ENCODE results near the gene MOSMO. TPM values are rescaled to one million over a fixed set of nuclear protein-coding genes. Genes with fewer than 3 reads are reported as not detected.

MOSMO gene
- polyA plus RNA-seq, 1 experiment = 7.3 TPM

DNA sequence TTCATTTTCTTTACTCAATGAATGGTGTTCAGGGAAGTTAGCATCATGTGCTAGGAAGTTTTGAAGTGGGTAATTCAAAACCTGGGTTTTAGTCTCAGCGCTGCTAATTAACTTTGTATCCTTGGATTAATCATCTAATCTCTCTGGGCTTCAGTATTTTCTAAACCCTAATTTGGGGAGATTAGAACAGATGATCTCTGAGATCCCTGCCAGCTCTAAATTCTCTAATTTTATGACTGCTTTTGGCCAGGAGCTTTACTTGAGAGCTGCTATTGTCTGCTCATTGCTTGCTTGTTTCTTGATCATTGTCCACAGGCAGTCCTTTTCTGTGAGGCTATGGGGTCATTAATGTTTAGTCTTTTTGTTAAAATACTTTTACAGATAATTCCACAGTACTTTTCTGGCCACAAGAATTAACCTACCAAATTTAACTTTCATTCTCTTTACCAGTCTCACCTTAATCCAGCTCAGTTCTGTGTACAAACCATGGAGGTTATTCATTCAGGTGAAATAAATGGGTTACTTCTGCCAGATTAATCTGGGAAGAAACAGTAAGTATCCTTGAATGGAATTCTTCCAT lies 56.1 kb downstream of the MOSMO start:
- H3K27me3 ChIP-seq (ENCODE audit: control insufficient read depth, insufficient read depth, low read length) = no peaks in the 10 kb centered on the region
- POLR2A ChIA-PET = no interaction called here
- no peak overlapping the region for H3K4me3 ChIP-seq (ENCODE audit: low read depth, low read length)
- TF ChIP-seq, protein P1, sequence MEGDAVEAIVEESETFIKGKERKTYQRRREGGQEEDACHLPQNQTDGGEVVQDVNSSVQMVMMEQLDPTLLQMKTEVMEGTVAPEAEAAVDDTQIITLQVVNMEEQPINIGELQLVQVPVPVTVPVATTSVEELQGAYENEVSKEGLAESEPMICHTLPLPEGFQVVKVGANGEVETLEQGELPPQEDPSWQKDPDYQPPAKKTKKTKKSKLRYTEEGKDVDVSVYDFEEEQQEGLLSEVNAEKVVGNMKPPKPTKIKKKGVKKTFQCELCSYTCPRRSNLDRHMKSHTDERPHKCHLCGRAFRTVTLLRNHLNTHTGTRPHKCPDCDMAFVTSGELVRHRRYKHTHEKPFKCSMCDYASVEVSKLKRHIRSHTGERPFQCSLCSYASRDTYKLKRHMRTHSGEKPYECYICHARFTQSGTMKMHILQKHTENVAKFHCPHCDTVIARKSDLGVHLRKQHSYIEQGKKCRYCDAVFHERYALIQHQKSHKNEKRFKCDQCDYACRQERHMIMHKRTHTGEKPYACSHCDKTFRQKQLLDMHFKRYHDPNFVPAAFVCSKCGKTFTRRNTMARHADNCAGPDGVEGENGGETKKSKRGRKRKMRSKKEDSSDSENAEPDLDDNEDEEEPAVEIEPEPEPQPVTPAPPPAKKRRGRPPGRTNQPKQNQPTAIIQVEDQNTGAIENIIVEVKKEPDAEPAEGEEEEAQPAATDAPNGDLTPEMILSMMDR (IDR thresholded peaks at IDR 0.05; ENCODE audit: insufficient read depth, low read depth, low read length) = no peak
- CTCF ChIA-PET = interaction anchor here (6.0 kb wide), 1 partner anchor 14 kb away, joined by 30 read pairs; no protein-coding TSS in a partner anchor
- H3K36me3 ChIP-seq (ENCODE audit: control insufficient read depth, insufficient read depth, low read length) = no peaks in the 10 kb centered on the region
- no peak for DNase-seq (ENCODE audit: low read depth)

DNA sequence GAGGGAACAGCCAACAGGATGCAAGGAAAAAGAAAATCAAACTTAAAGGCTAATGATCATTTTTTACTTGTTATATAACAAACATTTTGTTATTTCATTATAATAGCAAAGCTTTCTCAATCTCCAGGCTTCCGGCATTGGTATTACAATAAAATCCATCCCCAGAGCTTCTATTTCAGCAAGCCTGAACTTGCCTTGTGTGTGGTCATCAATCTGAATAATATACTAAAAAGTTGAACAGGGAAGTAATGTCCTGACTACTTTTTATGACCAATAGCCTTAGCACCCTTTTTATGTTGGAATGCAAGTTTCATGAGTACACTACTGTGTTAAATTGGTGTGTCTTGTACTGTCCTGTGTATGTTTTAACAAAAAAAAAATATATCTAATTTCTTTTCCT lies 57.3 kb downstream of the MOSMO start:
- Histone ChIP-seq H3K36me3 (ENCODE audit: control insufficient read depth, insufficient read depth, low read length) (no peaks in the 10 kb centered on the region), H3K27me3 (ENCODE audit: control insufficient read depth, insufficient read depth, low read length) (no peaks in the 10 kb centered on the region), H3K4me3 (ENCODE audit: low read depth, low read length) (no peak overlapping the region)
- DNase-seq (ENCODE audit: low read depth) = no peak
- TF ChIP-seq, protein P1 (IDR thresholded peaks at IDR 0.05; ENCODE audit: insufficient read depth, low read depth, low read length) = no peak
- POLR2A ChIA-PET = no interaction called here
- CTCF ChIA-PET = interaction anchor here (1.1 to 6.0 kb wide), 2 partner anchors 13 to 64 kb away, joined by 4 to 30 read pairs; no protein-coding TSS in a partner anchor

DNA sequence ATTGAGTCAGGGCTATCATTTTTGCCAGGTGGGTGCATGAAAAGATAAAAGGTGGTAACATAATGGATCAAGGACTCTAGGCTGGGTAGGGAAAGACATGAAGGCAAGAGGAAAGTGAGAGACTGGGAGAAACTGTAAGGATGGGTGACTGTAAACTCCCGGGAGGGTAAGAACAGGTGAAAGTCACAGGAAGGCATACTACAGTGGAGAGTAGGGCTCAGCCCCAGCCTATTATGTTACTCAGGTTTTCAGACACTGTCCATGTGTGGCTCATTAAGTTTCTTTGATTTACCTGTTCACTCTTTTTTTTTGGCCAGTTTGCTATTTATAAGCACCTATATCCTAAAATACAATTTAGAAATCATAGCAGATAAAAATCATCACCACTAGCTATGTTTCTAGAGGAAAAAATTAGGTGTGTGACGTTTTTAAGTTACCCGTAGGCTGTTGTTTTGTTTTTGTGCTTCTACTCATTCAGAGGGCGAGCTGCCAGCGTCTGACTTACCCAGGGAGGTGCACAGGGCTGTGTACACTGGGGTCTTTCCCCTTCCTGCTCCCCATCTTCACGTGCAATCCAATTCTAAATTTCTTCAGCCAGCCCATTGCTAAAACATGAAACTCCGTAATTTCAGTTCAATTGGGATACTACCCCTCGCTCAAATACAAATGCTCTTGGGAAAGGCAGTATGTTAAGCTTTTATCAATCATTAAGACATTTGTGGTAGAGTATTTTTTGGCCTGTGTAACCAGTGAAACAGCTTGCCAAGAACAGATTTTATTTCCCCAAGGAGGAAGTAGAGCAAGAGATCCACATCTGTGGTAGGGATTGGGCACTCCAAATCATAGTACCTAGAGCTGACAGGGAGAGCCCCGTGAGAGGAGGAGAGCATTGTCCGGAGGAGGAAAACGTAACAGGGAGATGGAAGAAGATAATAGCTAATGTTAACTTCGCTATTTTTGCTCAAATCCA lies 62.7 kb downstream of the MOSMO start:
- POLR2A ChIA-PET = no interaction called here
- TF ChIP-seq, protein P1 (IDR thresholded peaks at IDR 0.05; ENCODE audit: insufficient read depth, low read depth, low read length) = no peak

DNA sequence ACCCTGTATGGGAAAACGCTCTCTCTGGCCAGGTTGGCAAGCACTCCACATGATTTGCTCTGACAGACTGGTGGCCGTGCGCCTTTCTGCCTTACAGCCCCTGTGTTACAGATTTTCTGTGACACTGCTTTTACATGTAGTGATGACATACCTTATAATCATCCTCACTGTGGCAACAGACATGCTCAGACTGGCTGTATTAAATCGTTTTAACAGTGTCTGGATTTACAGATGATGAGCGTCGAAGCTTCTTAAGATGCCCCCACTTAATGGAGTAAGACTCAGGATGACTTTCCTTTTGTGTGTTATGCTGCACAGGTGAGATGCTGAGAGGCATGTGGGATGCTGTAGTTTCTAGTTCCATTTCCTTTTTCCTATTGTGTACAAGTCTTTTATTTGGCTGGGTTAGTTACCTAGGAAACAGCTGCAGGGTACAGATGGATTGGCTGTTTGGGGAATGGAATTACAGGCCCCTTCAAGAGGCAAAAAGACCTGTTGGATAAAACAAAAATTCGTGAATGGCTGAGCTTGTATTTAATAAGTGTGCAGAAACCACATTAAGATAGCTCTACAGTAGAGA lies 63.5 kb downstream of the MOSMO start:
- H3K27me3 ChIP-seq (ENCODE audit: control insufficient read depth, insufficient read depth, low read length) = no peaks in the 10 kb centered on the region
- ChIA-PET CTCF (interaction anchor here (0.7 to 1.8 kb wide), 6 partner anchors 42 to 81 kb away, joined by 3 to 10 read pairs (median 4); no protein-coding TSS in a partner anchor), POLR2A (interaction anchor here (0.6 kb wide), 1 partner anchor 53 kb away, joined by 3 read pairs; no protein-coding TSS in a partner anchor)
- TF ChIP-seq, protein P1 (IDR thresholded peaks at IDR 0.05; ENCODE audit: insufficient read depth, low read depth, low read length) = no peak
- H3K36me3 ChIP-seq (ENCODE audit: control insufficient read depth, insufficient read depth, low read length) = no peaks in the 10 kb centered on the region
- no peak for DNase-seq (ENCODE audit: low read depth)
- no peak overlapping the region for H3K4me3 ChIP-seq (ENCODE audit: low read depth, low read length)

More for the DNA sequence above, 62.7 kb downstream of the MOSMO start:
- no peak for DNase-seq (ENCODE audit: low read depth)
- no peaks in the 10 kb centered on the region for H3K27me3 ChIP-seq (ENCODE audit: control insufficient read depth, insufficient read depth, low read length)
- CTCF ChIA-PET = interaction anchor here (0.6 to 1.1 kb wide), 3 partner anchors 41 to 70 kb away, joined by 3 to 5 read pairs (median 5); no protein-coding TSS in a partner anchor
- no peaks in the 10 kb centered on the region for H3K36me3 ChIP-seq (ENCODE audit: control insufficient read depth, insufficient read depth, low read length)
- no peak overlapping the region for H3K4me3 ChIP-seq (ENCODE audit: low read depth, low read length)

Data from BJ (cell line).